ENCODE measurements around the gene TLR8. TPM values are rescaled to one million over a fixed set of nuclear protein-coding genes. Genes with fewer than 3 reads are reported as not detected.

The TLR8 gene
- not detected in 2 replicates for total RNA-seq (2014; rRNA removed; shearing (Covaris generic))

GRCh38 chrX:12906046-12906761, at the start of gene TLR8:
Gene TLR8 (plus strand): TSS chrX:12906620. CDS start chrX:12906707, 87 bp downstream.
- in situ Hi-C loops (cut with HindIII; ENCODE audit: low sequenced_read_pairs) = no loop called here
- DNase-seq (ENCODE audit: low spot score) = no peak

DNA sequence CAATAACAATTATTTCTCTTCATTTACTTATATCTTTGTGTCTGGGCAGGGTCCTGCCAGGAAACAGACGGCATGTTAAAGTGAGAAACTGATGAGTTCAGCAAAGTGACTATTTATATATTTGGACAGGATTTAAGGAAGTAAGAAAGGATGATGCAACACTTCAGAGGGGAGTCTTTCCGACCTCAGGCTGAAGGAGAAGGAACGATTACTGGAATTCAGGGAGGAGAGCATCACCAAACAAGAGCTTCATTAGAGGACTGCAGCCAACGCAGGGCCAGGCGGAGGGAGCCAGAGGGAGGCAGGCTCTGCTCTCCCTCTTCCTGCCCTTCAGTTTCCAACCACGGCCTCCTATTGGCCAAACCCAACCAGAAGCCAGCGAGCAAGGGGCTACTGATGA, 41.1 kb upstream of the TLR8 start:
- in situ Hi-C loops (cut with HindIII; ENCODE audit: low sequenced_read_pairs) = no loop called here

DNA sequence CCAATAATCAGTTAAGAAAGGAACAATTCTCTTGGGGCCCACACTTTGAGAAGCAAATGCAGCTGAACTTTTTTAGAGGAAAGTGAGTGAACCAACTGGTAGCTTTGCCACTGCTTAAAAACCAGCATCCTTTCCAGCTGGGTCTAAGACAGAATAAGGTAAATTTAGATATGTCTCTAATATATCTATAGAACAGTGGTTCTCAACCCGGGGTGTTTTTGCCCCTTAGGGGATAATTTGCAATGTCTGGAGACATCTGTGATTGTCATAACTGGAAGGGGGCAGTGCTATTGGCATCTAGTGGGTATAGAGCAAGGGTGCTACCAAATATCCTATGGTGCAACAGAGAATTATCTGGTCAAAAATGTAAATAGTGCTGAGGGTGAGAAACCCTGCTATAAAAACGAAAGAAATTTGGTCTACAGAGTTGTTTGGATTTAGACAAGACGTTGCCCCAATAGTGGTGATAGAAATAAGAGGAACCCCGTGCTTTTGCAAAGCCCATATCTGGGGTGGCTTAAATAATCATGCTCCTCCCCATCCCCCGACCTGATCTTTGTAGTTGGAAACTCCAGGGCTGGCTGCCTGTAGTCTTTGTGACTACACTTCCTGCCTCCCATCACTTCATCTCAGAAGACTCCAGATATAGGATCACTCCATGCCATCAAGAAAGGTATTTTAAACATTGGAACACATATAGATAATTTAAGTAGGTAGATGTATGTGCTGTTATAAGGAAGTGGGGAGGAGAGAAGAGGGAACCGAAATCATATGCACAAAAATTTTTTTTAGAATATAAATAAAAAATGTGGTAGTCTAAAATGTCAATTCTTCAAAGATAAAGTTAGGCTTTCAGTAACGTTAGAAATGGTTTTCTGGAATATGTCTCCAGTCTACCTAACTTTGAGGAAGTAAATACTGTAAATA, 39.7 kb upstream of the TLR8 start, which contains the start of gene TLR7:
TLR7 (plus strand) TSS at position 622 of the 927 bp plus-strand sequence. CDS start 507 bp downstream, outside the sequence.
- DNase-seq (ENCODE audit: low spot score) = no peak
- in situ Hi-C loops (cut with HindIII; ENCODE audit: low sequenced_read_pairs) = no loop called here

More for the DNA sequence above, 41.1 kb upstream of the TLR8 start:
- no peak for DNase-seq (ENCODE audit: low spot score)

- DNase-seq (ENCODE audit: low spot score) = no peak
- in situ Hi-C loops (cut with HindIII; ENCODE audit: low sequenced_read_pairs) = no loop called here
Measured at GRCh38 chrX:12867685-12868084, 38.7 kb upstream of the TLR8 start.

- in situ Hi-C loops (cut with HindIII; ENCODE audit: low sequenced_read_pairs) = no loop called here
- no peak for DNase-seq (ENCODE audit: low spot score)
Measured at GRCh38 chrX:12868747-12869146, 37.7 kb upstream of the TLR8 start.

DNA sequence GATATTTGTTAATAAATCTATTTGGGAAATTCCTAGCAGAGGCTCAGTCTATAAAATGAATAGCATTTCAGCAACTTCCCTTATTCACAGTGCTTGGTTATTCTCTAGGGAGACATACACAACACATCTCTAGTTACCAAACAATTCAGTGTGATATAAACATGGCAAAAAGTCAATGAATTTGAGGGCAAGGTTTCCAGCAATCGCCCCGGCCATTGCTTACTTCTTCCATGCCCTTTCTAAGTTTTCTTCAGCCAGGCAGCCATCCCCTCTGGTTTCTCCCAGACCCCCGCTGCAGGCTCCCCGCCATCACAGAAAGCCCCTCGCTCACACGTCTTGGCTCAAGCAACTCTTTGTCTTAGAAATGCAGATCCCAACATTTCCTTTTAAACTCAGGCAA, 35.2 kb upstream of the TLR8 start:
- no peak for DNase-seq (ENCODE audit: low spot score)
- in situ Hi-C loops (cut with HindIII; ENCODE audit: low sequenced_read_pairs) = no loop called here

GRCh38 chrX:12872741-12873140, 33.7 kb upstream of the TLR8 start:
- in situ Hi-C loops (cut with HindIII; ENCODE audit: low sequenced_read_pairs) = no loop called here
- no peak for DNase-seq (ENCODE audit: low spot score)

DNA sequence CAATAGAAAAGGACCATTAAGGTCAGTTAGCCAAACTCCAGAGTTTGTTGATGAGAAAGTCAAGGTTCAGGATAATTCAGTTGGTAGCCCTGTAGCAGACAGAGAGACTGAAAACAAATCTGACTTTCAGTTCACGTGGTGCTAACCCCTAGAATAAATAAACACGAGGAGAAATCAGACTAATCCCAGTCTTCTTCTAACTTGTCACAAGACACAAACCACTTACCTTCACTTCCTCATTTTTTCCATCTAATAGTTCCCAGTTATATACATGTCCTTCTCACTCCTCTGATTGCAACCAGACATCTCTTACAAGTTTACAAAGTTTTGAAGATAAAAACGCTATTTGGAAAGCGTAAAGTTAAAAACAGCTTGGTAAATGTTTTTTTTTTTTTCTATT, 31.8 kb upstream of the TLR8 start:
- no peak for DNase-seq (ENCODE audit: low spot score)
- in situ Hi-C loops (cut with HindIII; ENCODE audit: low sequenced_read_pairs) = no loop called here

- DNase-seq (ENCODE audit: low spot score) = no peak
- in situ Hi-C loops (cut with HindIII; ENCODE audit: low sequenced_read_pairs) = no loop called here
Measured at GRCh38 chrX:12877386-12877785, 29.0 kb upstream of the TLR8 start.

DNA sequence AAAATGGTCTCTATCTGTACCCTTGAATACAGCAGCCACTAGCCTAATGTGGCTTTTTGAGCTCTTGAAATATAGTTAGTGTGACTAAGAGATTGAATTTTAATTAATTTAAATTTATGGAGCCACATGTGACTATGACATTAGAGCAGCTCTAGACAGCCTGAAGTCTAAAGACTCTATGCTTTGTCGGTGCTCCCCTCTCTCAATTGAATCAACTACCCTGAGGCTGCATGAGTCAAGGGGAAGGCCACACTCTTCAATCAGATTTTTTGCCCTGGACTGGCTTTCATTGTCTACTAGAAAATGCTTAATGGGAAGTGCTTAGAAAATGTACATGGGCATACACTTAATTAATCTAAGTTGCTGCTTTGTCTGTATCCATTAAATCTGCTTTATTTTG, 27.9 kb upstream of the TLR8 start:
- in situ Hi-C loops (cut with HindIII; ENCODE audit: low sequenced_read_pairs) = no loop called here
- DNase-seq (ENCODE audit: low spot score) = no peak

GRCh38 chrX:12881914-12882313, 24.5 kb upstream of the TLR8 start:
- in situ Hi-C loops (cut with HindIII; ENCODE audit: low sequenced_read_pairs) = no loop called here
- DNase-seq (ENCODE audit: low spot score) = no peak

DNA sequence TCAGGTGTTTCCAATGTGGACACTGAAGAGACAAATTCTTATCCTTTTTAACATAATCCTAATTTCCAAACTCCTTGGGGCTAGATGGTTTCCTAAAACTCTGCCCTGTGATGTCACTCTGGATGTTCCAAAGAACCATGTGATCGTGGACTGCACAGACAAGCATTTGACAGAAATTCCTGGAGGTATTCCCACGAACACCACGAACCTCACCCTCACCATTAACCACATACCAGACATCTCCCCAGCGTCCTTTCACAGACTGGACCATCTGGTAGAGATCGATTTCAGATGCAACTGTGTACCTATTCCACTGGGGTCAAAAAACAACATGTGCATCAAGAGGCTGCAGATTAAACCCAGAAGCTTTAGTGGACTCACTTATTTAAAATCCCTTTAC, 20.9 kb upstream of the TLR8 start:
- in situ Hi-C loops (cut with HindIII; ENCODE audit: low sequenced_read_pairs) = no loop called here
- no peak for DNase-seq (ENCODE audit: low spot score)

GRCh38 chrX:12886545-12886944, 19.9 kb upstream of the TLR8 start:
- in situ Hi-C loops (cut with HindIII; ENCODE audit: low sequenced_read_pairs) = no loop called here
- no peak for DNase-seq (ENCODE audit: low spot score)

GRCh38 chrX:12887141-12887540, 19.3 kb upstream of the TLR8 start:
- in situ Hi-C loops (cut with HindIII; ENCODE audit: low sequenced_read_pairs) = no loop called here
- no peak for DNase-seq (ENCODE audit: low spot score)

- in situ Hi-C loops (cut with HindIII; ENCODE audit: low sequenced_read_pairs) = no loop called here
- DNase-seq (ENCODE audit: low spot score) = no peak
Measured at GRCh38 chrX:12887767-12888166, 18.7 kb upstream of the TLR8 start.

DNA sequence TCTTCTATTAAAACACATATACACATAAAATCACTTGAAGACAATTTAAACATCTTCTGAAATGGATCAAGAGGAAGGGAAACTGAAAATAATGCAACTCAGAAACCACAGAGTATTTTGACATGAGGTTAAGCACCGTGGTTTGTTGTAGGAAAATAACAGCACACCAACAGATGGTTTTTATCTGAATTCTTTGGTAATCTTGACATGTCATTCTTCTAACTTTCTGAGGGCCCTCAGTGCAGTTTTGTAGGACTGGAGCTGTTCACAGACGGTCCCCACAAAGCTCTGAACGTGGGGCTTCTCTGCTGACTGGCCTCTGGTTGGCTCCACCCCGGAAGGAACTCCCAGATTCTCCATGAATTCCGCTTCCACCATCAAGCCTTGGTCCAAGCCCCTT, 16.0 kb upstream of the TLR8 start:
- in situ Hi-C loops (cut with HindIII; ENCODE audit: low sequenced_read_pairs) = no loop called here
- no peak for DNase-seq (ENCODE audit: low spot score)

DNA sequence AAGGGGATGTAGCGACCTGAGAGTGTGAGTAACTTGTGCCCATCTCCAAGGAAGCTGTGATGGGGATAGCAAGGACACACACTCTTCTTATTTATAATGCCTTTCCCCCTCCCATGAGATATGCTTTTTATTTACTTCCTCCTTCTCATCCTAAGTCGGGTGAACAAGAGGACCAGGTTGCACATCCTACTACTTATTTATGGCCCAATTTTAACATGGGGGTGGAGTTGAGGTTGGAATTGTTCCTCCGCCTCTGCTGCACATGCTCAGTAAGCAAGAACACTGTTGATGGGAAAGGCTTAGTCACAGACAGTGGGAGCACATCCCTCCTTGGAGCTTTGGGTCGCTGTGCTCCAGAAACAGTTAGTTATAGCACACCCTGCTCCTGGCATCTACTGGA, 15.2 kb upstream of the TLR8 start:
- in situ Hi-C loops (cut with HindIII; ENCODE audit: low sequenced_read_pairs) = no loop called here
- no peak for DNase-seq (ENCODE audit: low spot score)

- DNase-seq (ENCODE audit: low spot score) = no peak
- in situ Hi-C loops (cut with HindIII; ENCODE audit: low sequenced_read_pairs) = no loop called here
Measured at GRCh38 chrX:12891915-12892506, 14.4 kb upstream of the TLR8 start.

GRCh38 chrX:12892716-12893115, 13.7 kb upstream of the TLR8 start:
- no peak for DNase-seq (ENCODE audit: low spot score)
- in situ Hi-C loops (cut with HindIII; ENCODE audit: low sequenced_read_pairs) = no loop called here

Measured in G401 (cell line).